Suprapubic skin (tissue), 4 donors: ENCODE data around the gene CPA2.
"Not testable (repeated sequence)": the region's sequence is repeated elsewhere in the genome, so short reads cannot be mapped to it uniquely, and the experiment has no call there.

Experiments used
- EP300 ChIP-seq: sonication (generic); formaldehyde crosslinking; IDR thresholded peaks from one replicate; pipeline ENCODE4 v1.6.1; 2017; ENCODE audit warnings: antibody characterized with exemption
- POLR2A ChIP-seq, 2 donors: fragments of 450-650 bp; IDR thresholded peaks; one replicate each; pipeline ENCODE4 v1.6.1; 2017; ENCODE audit warnings: antibody characterized with exemption in 2 of 2, mild to moderate bottlenecking in 2 of 2, moderate library complexity in 2 of 2
- POLR2AphosphoS5 ChIP-seq, 3 donors: sonication (generic); formaldehyde crosslinking; IDR thresholded peaks; one replicate each; pipeline ENCODE4 v1.6.1; 2017; ENCODE audit warnings: antibody characterized with exemption in 3 of 3
- TF ChIP-seq, protein P1 (sequence below), 2 donors: fragments of 200-600 bp in 1 of 2; fragments of 450-650 bp in 1 of 2; sonication (generic) in 1 of 2; IDR thresholded peaks; one replicate each; pipeline ENCODE4 v1.5.1; 2016 to 2019; ENCODE audit warnings: antibody characterized with exemption in 2 of 2, mild to moderate bottlenecking in 1 of 2, moderate library complexity in 1 of 2

DNA sequence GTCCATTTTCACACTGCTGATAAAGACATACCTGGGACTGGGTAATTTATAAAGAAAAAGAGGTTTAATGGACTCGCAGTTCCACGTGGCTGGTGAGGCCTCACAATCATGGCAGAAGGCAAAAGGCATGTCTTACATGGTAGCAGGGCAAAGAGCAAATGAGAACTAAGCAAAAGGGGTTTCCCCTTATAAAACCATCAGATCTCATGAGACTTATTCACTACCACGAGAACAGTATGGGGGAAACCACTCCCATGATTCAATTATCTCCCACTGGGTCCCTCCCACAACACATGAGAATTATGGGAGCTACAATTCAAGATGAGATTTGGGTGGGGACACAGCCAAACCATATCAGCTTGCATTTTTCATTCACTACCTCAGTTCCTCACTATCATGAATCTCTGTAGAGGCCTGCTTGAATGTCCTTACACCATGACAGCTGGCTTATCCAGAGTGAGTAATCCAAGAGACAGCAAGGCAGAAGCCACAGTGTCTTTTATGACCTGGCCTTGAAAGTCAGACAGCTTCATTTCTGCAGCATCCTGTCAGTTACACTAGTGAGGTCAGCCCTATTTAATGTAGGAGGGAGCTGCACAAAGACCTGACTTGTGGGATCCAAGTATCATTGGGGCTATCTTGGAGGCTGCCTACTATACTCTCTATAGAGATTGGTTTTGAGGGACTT lies 55.0 kb downstream of the CPA2 start:
- TF ChIP-seq EP300; POLR2A (IDR thresholded peaks at IDR 0.05); POLR2AphosphoS5 (IDR thresholded peaks at IDR 0.05): not testable (repeated sequence)
- TF ChIP-seq, protein P1, sequence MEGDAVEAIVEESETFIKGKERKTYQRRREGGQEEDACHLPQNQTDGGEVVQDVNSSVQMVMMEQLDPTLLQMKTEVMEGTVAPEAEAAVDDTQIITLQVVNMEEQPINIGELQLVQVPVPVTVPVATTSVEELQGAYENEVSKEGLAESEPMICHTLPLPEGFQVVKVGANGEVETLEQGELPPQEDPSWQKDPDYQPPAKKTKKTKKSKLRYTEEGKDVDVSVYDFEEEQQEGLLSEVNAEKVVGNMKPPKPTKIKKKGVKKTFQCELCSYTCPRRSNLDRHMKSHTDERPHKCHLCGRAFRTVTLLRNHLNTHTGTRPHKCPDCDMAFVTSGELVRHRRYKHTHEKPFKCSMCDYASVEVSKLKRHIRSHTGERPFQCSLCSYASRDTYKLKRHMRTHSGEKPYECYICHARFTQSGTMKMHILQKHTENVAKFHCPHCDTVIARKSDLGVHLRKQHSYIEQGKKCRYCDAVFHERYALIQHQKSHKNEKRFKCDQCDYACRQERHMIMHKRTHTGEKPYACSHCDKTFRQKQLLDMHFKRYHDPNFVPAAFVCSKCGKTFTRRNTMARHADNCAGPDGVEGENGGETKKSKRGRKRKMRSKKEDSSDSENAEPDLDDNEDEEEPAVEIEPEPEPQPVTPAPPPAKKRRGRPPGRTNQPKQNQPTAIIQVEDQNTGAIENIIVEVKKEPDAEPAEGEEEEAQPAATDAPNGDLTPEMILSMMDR (IDR thresholded peaks at IDR 0.05), result not testable (repeated sequence)
